Stimulated activated CD4-positive, alpha-beta T cell treated with anti-CD3 and anti-CD28 coated beads, Interleukin-4, amount 100 ng/mL, for 48 hours (primary cell): Measurements from ENCODE around the gene IGF2R.
"Not testable (repeated sequence)": the region's sequence is repeated elsewhere in the genome, so short reads cannot be mapped to it uniquely, and the experiment has no call there.

Experiments used
- DNase-seq, 2 donors: peaks; one replicate each; pipeline ENCODE4 v3.0.0-alpha.2; 2020; ENCODE audit warnings: low read depth in 2 of 2

Gene IGF2R

GRCh38 chr6:160073272-160073671 is 104.4 kb downstream of the IGF2R start:
- DNase-seq, result no peak

- no peak for DNase-seq
These were observed 107.1 kb downstream of the IGF2R start for GRCh38 chr6:160076009-160076408.

- no peak for DNase-seq
These were observed 108.1 kb downstream of the IGF2R start for GRCh38 chr6:160077024-160077423.

GRCh38 chr6:160077526-160077925 is 108.6 kb downstream of the IGF2R start:
- DNase-seq, result no peak

GRCh38 chr6:160078883-160079685 is 110.2 kb downstream of the IGF2R start:
- DNase-seq, result no peak

GRCh38 chr6:160079686-160080043 is 110.8 kb downstream of the IGF2R start:
- no peak for DNase-seq

GRCh38 chr6:160080097-160080496 is 111.2 kb downstream of the IGF2R start:
- no peak for DNase-seq

- no peak for DNase-seq
These were observed 112.5 kb downstream of the IGF2R start for GRCh38 chr6:160081398-160081797.

GRCh38 chr6:160082627-160083026 is 113.7 kb downstream of the IGF2R start:
- DNase-seq, result no peak

- no peak for DNase-seq
These were observed 115.4 kb downstream of the IGF2R start for GRCh38 chr6:160084198-160084776.

- DNase-seq, result no peak
These were observed 116.3 kb downstream of the IGF2R start for GRCh38 chr6:160085226-160085625.

- no peak for DNase-seq
These were observed 117.0 kb downstream of the IGF2R start for GRCh38 chr6:160085713-160086505.

- no peak for DNase-seq
These were observed 117.9 kb downstream of the IGF2R start for GRCh38 chr6:160086754-160087153.

- no peak for DNase-seq
These were observed 119.3 kb downstream of the IGF2R start for GRCh38 chr6:160088069-160088783.

- no peak for DNase-seq
These were observed 120.1 kb downstream of the IGF2R start for GRCh38 chr6:160088784-160089533.

- no peak for DNase-seq
These were observed 120.6 kb downstream of the IGF2R start for GRCh38 chr6:160089534-160089897.

- DNase-seq, result not testable (repeated sequence)
These were observed 121.8 kb downstream of the IGF2R start for GRCh38 chr6:160090442-160091239.

GRCh38 chr6:160092176-160092575 is 123.3 kb downstream of the IGF2R start:
- not testable (repeated sequence) for DNase-seq

- no peak for DNase-seq
These were observed 123.7 kb downstream of the IGF2R start for GRCh38 chr6:160092602-160093001.

GRCh38 chr6:160093061-160093460 is 124.2 kb downstream of the IGF2R start:
- DNase-seq, result no peak

GRCh38 chr6:160093946-160094345 is 125.1 kb downstream of the IGF2R start:
- DNase-seq, result no peak
